SK-N-SH (cell line): ENCODE measurements around the gene NLRC5. TPM values are rescaled to one million over a fixed set of nuclear protein-coding genes. Genes with fewer than 3 reads are reported as not detected.

ENCODE experiments used
- CTCF ChIA-PET: fragments of 300-600, 350-600 bp; formaldehyde crosslinking; extraction: SDS; loops from one replicate; lab custom pipeline; 2021; lab: Yijun Ruan, JAX
- POLR2A ChIA-PET: fragments of 350-600 bp; sonication (Branson Sonifier 250); formaldehyde crosslinking; extraction: SDS; loops from one replicate; lab custom pipeline; 2020; ENCODE audit warnings: antibody characterized with exemption, inconsistent platforms; lab: Yijun Ruan, JAX
- DNase-seq: peaks from one replicate; pipeline ENCODE4 v3.0.0; 2012
- H2AFZ ChIP-seq: fragments of 200-600 bp; sonication (generic); 2 replicates; pipeline ENCODE4 v1.8.1; 2016; ENCODE audit warnings: antibody characterized with exemption, mild to moderate bottlenecking, low read depth
- H3F3A ChIP-seq: fragments of 200-600 bp; sonication (generic); replicated peaks from 2 replicates; pipeline ENCODE3; 2016; ENCODE audit warnings: antibody characterized with exemption, mild to moderate bottlenecking; ENCODE audit not compliant: insufficient read depth
- H3K27ac ChIP-seq, 2 experiments: fragments of 200-500 bp in 1 of 2; fragments of 200-600 bp in 1 of 2; sonication (Bioruptor generic) in 1 of 2; sonication (generic), shearing (Covaris generic) in 1 of 2; 2 replicates each; pipeline versions ENCODE4 v1.5.1 to v1.6.1; 2014 to 2016; ENCODE audit warnings: low read depth in 2 of 2, inconsistent platforms in 1 of 2, low read length in 1 of 2, mild to moderate bottlenecking in 1 of 2, mixed read lengths in 1 of 2
- H3K27me3 ChIP-seq: fragments of 200-600 bp; sonication (generic), shearing (Covaris generic); 2 replicates; pipeline ENCODE4 v1.6.1; 2016; ENCODE audit warnings: mixed run types; ENCODE audit not compliant: insufficient read depth
- H3K36me3 ChIP-seq, 2 experiments: fragments of 200-500 bp in 1 of 2; fragments of 200-600 bp in 1 of 2; sonication (Bioruptor generic) in 1 of 2; sonication (generic) in 1 of 2; replicated peaks in 1 of 2; 2 replicates each; pipeline versions ENCODE3 to v1.5.1; 2014 to 2016; ENCODE audit warnings: low read length in 1 of 2, mild to moderate bottlenecking in 1 of 2; ENCODE audit not compliant: insufficient read depth in 2 of 2, control insufficient read depth in 1 of 2
- H3K4me1 ChIP-seq, 2 experiments: fragments of 200-500 bp in 1 of 2; fragments of 200-600 bp in 1 of 2; sonication (Bioruptor generic) in 1 of 2; sonication (generic), shearing (Covaris generic) in 1 of 2; 2 replicates each; pipeline versions ENCODE4 v1.5.1 to v1.6.1; 2014 to 2016; ENCODE audit warnings: low read depth in 1 of 2, low read length in 1 of 2, mixed run types in 1 of 2; ENCODE audit not compliant: insufficient read depth in 2 of 2, control insufficient read depth in 1 of 2
- H3K4me2 ChIP-seq: fragments of 200-600 bp; sonication (generic), shearing (Covaris generic); 2 replicates; pipeline ENCODE4 v1.6.1; 2017; ENCODE audit warnings: mixed run types
- H3K4me3 ChIP-seq, 2 experiments: fragments of 200-500 bp in 1 of 2; fragments of 200-600 bp in 1 of 2; sonication (Bioruptor generic) in 1 of 2; sonication (generic), shearing (Covaris generic) in 1 of 2; 2 replicates each; pipeline versions ENCODE4 v1.5.1 to v1.8.1; 2014 to 2016; ENCODE audit warnings: low read depth in 2 of 2, inconsistent platforms in 1 of 2, low read length in 1 of 2, mild to moderate bottlenecking in 1 of 2, mixed read lengths in 1 of 2, moderate library complexity in 1 of 2
- H3K79me2 ChIP-seq: fragments of 200-600 bp; sonication (generic); 2 replicates; pipeline ENCODE4 v1.8.1; 2017; ENCODE audit warnings: mild to moderate bottlenecking; ENCODE audit not compliant: insufficient read depth
- H3K9ac ChIP-seq: fragments of 200-600 bp; sonication (generic); 2 replicates; pipeline ENCODE4 v1.6.1; 2017; ENCODE audit warnings: mixed run types
- H3K9me2 ChIP-seq: fragments of 200-600 bp; sonication (generic); 2 replicates; pipeline ENCODE4 v1.6.1; 2017; ENCODE audit warnings: mixed run types
- H3K9me3 ChIP-seq: fragments of 200-600 bp; sonication (generic); 2 replicates; pipeline ENCODE4 v1.6.1; 2017; ENCODE audit warnings: mixed run types, mild to moderate bottlenecking, moderate library complexity
- H4K20me1 ChIP-seq: fragments of 200-600 bp; sonication (generic); 2 replicates; pipeline ENCODE4 v1.6.1; 2017; ENCODE audit warnings: mild to moderate bottlenecking, mixed run types; ENCODE audit not compliant: insufficient read depth
- EP300 ChIP-seq, 2 experiments: IDR thresholded peaks; 2 replicates each; pipeline versions ENCODE4 v1.4.0 to v1.6.1; 2012; ENCODE audit warnings: borderline replicate concordance in 1 of 2, low read depth in 1 of 2, low read length in 1 of 2
- FOXM1 ChIP-seq: IDR thresholded peaks from 2 replicates; pipeline ENCODE4 v1.4.0; 2012; ENCODE audit warnings: low read depth, mild to moderate bottlenecking
- GATA2 ChIP-seq: sonication (generic); formaldehyde crosslinking; IDR thresholded peaks from 2 replicates; pipeline ENCODE4 v1.5.0; 2020; ENCODE audit warnings: mild to moderate bottlenecking, missing genetic modification reagents
- MXI1 ChIP-seq: IDR thresholded peaks from 2 replicates; pipeline ENCODE4 v1.6.1; 2012; ENCODE audit warnings: mild to moderate bottlenecking, low read depth, low read length, improper control_type of control experiment
- RAD21 ChIP-seq: IDR thresholded peaks from 2 replicates; pipeline ENCODE4 v1.6.1; 2012; ENCODE audit warnings: mild to moderate bottlenecking, low read length
- RFX5 ChIP-seq: IDR thresholded peaks from 2 replicates; pipeline ENCODE4 v1.6.1; 2012; ENCODE audit warnings: mild to moderate bottlenecking, improper control_type of control experiment, low read length
- RXRA ChIP-seq: IDR thresholded peaks from 2 replicates; pipeline ENCODE4 v1.4.0; 2012; ENCODE audit warnings: low read depth, mild to moderate bottlenecking, borderline replicate concordance
- SMC3 ChIP-seq: IDR thresholded peaks from 2 replicates; pipeline ENCODE4 v1.6.1; 2012; ENCODE audit warnings: low read depth, low read length, improper control_type of control experiment
- TCF12 ChIP-seq: IDR thresholded peaks from 2 replicates; pipeline ENCODE4 v1.4.0; 2012
- WGBS: methylation state at CpG from one replicate; pipeline ENCODE4 v1.1.6; 2017; ENCODE audit warnings: low lambda C conversion rate; 5-methylcytosine and 5-hydroxymethylcytosine counted together
- polyA plus RNA-seq, 3 experiments: library from polyadenylated mRNA; depleted of rRNA; stranded (reverse); fragments of >200 nt; gene quantifications; 2 replicates each; pipeline ENCODE4 v1.2.3, GENCODE V29; 2012
- TF ChIP-seq, protein P1 (sequence below): fragments of 150-350 bp; IDR thresholded peaks from 2 replicates; pipeline ENCODE4 v1.6.1; 2016; ENCODE audit warnings: mild to moderate bottlenecking, low read depth, low read length
- TF ChIP-seq, protein P2 (sequence below): IDR thresholded peaks from 2 replicates; pipeline ENCODE4 v1.6.1; 2012; ENCODE audit warnings: mild to moderate bottlenecking, low read depth, low read length, moderate library complexity

Gene NLRC5
- polyA plus RNA-seq, 1 of the 3 experiments (the other 2 are of a cell fraction): 6.5 TPM

DNA sequence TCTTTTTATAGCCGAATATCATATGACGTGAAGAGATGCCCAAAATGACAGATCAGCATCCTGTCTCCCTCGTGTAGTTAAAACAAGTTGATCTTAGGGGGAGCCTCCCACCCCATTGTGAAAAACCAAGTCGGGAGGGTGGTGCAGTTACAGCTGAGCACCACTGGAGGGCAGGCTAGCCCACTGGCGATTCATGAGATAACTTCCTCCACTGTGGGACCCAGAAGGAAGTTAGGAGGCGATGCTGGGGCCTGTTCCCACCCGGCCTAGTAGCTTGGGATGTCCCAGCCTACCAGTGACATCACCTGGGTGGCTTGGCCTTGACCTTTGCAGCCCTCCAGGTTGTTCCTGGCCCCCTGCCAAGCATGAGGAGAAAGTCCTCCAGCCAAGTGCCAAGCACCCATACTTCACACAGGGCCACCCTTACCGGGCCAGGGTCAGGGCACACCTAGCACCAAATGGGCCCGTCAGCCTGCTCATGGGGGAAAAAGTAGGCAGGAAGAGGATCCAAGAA lies 95.0 kb downstream of the NLRC5 start (continued):
- TF ChIP-seq, protein P1, sequence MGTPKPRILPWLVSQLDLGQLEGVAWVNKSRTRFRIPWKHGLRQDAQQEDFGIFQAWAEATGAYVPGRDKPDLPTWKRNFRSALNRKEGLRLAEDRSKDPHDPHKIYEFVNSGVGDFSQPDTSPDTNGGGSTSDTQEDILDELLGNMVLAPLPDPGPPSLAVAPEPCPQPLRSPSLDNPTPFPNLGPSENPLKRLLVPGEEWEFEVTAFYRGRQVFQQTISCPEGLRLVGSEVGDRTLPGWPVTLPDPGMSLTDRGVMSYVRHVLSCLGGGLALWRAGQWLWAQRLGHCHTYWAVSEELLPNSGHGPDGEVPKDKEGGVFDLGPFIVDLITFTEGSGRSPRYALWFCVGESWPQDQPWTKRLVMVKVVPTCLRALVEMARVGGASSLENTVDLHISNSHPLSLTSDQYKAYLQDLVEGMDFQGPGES: no peak
- TF ChIP-seq GATA2 (CRISPR knock-in tag): peak; percentile 79
- TF ChIP-seq FOXM1: no peak
- TF ChIP-seq, protein P2, sequence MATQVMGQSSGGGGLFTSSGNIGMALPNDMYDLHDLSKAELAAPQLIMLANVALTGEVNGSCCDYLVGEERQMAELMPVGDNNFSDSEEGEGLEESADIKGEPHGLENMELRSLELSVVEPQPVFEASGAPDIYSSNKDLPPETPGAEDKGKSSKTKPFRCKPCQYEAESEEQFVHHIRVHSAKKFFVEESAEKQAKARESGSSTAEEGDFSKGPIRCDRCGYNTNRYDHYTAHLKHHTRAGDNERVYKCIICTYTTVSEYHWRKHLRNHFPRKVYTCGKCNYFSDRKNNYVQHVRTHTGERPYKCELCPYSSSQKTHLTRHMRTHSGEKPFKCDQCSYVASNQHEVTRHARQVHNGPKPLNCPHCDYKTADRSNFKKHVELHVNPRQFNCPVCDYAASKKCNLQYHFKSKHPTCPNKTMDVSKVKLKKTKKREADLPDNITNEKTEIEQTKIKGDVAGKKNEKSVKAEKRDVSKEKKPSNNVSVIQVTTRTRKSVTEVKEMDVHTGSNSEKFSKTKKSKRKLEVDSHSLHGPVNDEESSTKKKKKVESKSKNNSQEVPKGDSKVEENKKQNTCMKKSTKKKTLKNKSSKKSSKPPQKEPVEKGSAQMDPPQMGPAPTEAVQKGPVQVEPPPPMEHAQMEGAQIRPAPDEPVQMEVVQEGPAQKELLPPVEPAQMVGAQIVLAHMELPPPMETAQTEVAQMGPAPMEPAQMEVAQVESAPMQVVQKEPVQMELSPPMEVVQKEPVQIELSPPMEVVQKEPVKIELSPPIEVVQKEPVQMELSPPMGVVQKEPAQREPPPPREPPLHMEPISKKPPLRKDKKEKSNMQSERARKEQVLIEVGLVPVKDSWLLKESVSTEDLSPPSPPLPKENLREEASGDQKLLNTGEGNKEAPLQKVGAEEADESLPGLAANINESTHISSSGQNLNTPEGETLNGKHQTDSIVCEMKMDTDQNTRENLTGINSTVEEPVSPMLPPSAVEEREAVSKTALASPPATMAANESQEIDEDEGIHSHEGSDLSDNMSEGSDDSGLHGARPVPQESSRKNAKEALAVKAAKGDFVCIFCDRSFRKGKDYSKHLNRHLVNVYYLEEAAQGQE: no peak
- TF ChIP-seq MXI1: no peak
- TF ChIP-seq SMC3: peak; percentile 90

DNA sequence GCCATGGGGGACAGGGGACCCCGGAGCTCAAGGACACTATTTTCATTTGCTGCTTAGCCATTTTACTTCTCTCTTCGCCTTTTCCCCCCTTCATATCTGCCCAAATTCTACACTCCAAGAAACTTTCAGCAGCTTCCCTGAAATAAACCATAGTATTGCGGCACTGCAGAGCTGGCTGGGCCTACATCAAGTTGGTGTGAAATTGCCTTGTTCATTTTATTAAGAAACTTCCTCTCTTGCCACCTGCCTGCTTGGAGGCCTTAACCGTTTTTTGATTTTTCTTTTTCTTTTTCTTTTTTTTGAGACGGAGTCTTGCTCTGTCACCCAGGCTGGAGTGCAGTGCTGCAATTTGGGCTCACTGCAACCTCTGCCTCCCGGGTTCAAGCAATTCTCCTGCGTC lies 95.6 kb downstream of the NLRC5 start:
- Histone ChIP-seq H3K4me2 (no peak overlapping the region), H3K9ac (no peak overlapping the region), H3K9me3 (no peaks in the 10 kb centered on the region), H3K27me3 (no peaks in the 10 kb centered on the region), H3K4me3 (no peak overlapping the region), H3F3A (no peaks in the 10 kb centered on the region), H3K79me2 (no peaks in the 10 kb centered on the region), H2AFZ (peak overlapping the region; percentile 29; the same call in 1 of the 2 replicates), H3K9me2 (no peaks in the 10 kb centered on the region), H3K4me1 (peaks cover 0 to 4% of the 10 kb centered on the region in 2 experiments; a peak in 1 of 4 replicates), H3K36me3 (no peaks in the 10 kb centered on the region), H4K20me1 (no peaks in the 10 kb centered on the region), H3K27ac (no peak overlapping the region)
- DNase-seq: no peak
- 76% methylated on average over 7 of the region's 7 CpGs for WGBS
- POLR2A ChIA-PET: no interaction called here
- TF ChIP-seq EP300 (IDR thresholded peaks at IDR 0.05; ENCODE audit: borderline replicate concordance in 1 of 2, low read depth in 1 of 2, low read length in 1 of 2) (no peak), TCF12 (no peak), FOXM1 (no peak), RAD21 (no peak), RXRA (no peak), MXI1 (no peak), RFX5 (no peak)
- TF ChIP-seq, protein P2: no peak
- TF ChIP-seq, protein P1: no peak
- CTCF ChIA-PET: interaction anchor here (0.6 to 4.2 kb wide), 45 partner anchors 9 to 427 kb away, joined by 3 to 34 read pairs (median 5); partner anchors contain the start of genes ARL2BP, CPNE2, PSME3IP1 and RSPRY1
